Fibroblast of the aortic adventitia (primary cell): ENCODE measurements around the gene NDUFV3. TPM values are rescaled to one million over a fixed set of nuclear protein-coding genes. Genes with fewer than 3 reads are reported as not detected.

ENCODE experiments used
- DNase-seq: peaks from one replicate; pipeline ENCODE4 v3.0.0-alpha.2; 2010; ENCODE audit warnings: low read depth
- H3K4me3 ChIP-seq: 2 replicates; pipeline ENCODE4 v1.5.1; 2011; ENCODE audit warnings: low read depth, mild to moderate bottlenecking, control low read depth, low read length, moderate library complexity
- total RNA-seq: library from RNA; depleted of rRNA; stranded (reverse); fragments of >200 nt; gene quantifications from 2 replicates; pipeline ENCODE4 v1.2.3, GENCODE V29; 2012; ENCODE audit warnings: low replicate concordance
- TF ChIP-seq, protein P1 (sequence below): IDR thresholded peaks from 2 replicates; pipeline ENCODE4 v1.5.1; 2011; ENCODE audit warnings: mild to moderate bottlenecking, low read length, control low read depth, inconsistent platforms; ENCODE audit not compliant: insufficient read depth

NDUFV3 gene
- total RNA-seq, 1 donor: 53.1 TPM

DNA sequence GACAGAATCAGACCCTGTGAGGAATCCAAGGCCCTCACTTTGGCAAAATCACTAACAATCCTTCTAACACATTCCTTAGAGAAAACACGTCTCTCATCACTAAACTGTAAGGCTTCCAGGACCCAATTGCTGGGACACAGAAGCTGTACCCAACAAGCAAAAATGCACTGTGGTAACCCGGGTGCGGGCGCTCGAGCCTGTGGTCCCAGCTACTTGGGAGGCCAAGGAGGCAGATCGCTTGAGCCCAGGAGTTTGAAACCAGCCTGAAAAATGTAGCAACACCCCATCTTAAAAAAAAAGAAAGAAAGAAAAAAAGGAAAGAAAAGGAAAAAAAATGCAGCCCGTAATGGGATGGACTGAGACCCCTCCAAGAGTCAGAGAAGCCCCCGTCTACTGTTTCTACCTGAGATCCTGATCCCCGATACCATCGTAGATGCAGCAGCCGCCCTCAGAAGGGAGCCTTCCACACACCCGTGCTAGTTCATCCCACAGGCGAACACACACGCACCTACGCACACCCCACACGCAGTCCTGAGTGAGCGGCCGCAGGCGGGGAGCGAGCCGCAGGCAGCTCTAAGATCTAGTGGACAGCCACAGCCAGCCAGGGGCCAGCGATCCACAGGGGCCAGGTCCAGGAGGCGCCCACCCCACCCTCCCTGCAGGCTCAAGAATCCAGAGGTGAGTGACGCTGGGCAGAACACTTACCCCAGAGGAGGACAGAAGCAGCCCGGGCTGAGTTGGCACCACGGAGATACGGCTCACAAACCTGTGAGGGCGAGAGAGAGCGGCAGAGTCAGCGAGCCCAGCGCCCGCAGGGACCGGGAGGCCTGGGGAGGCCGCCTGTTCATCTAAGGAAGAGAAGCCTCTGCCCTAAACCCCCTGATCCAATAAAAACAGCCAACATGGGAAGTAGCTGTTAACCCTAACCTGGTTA, 33.9 kb upstream of the NDUFV3 start:
- TF ChIP-seq, protein P1, sequence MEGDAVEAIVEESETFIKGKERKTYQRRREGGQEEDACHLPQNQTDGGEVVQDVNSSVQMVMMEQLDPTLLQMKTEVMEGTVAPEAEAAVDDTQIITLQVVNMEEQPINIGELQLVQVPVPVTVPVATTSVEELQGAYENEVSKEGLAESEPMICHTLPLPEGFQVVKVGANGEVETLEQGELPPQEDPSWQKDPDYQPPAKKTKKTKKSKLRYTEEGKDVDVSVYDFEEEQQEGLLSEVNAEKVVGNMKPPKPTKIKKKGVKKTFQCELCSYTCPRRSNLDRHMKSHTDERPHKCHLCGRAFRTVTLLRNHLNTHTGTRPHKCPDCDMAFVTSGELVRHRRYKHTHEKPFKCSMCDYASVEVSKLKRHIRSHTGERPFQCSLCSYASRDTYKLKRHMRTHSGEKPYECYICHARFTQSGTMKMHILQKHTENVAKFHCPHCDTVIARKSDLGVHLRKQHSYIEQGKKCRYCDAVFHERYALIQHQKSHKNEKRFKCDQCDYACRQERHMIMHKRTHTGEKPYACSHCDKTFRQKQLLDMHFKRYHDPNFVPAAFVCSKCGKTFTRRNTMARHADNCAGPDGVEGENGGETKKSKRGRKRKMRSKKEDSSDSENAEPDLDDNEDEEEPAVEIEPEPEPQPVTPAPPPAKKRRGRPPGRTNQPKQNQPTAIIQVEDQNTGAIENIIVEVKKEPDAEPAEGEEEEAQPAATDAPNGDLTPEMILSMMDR: no peak
- H3K4me3 ChIP-seq: no peak overlapping the region
- no peak for DNase-seq

DNA sequence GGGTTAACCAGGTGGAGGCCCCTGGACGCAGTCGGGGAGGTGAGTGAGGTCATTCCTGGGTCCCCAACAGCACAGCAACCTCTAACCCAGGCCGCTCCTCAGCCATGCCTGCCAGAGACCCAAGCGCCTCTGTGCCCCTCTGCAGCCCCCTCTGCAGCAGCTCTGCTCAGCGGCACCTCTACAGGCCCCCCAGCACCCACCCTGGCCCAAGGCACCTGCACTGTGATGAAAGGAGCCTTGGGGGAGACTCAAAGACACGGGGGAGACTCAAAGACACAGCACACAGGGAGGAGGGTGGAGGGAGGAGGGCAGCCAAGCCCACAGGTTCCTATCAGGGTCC, 33.2 kb upstream of the NDUFV3 start:
- no peak for DNase-seq
- H3K4me3 ChIP-seq: no peak overlapping the region
- TF ChIP-seq, protein P1: no peak

DNA sequence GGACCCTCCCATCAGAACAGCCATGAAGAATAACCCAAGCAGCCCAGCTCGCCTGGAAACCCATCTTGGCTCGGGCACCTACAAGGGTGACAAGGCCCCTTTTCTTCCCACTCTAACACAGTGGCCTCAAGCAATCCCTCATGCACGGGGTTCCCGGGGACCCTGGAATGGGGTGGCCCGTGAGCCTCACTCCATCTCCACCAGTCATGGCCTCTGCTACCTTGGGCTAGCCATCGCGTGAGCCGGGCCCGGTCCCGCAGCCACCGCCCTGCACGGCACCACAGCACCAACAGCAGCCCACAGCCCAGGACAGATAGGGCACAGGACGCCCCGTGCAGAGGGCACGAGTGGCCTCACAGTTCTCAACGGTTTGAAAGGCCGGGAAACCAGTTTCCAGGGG, 32.8 kb upstream of the NDUFV3 start:
- TF ChIP-seq, protein P1: no peak
- DNase-seq: no peak
- no peak overlapping the region for H3K4me3 ChIP-seq

DNA sequence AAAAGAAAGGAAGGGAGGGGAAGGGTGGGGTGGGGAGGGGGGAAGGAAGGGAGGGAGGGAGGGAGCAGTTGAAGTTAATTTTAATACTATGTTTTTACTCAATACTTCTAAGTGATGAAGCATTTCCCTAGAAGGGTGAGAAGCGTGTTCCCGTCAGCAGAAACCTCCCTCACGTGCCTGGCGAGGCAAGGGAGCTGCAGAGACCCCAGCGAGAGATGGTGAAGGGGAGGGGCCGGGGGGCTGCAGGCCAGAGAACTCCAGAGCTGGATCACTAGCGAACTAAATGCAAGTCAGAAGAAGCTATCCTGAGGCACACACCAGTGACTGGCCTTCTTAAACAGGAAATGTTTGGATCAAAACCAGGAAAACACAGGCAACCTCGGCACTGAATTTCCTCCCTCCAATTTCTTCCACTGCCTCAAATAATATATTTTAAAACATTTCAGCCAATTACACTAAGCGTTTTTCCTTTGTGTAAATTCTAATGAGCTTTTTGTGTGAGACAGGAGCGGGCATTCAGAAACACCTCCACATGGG, 31.7 kb upstream of the NDUFV3 start:
- no peak for DNase-seq
- TF ChIP-seq, protein P1: no peak
- no peak overlapping the region for H3K4me3 ChIP-seq

DNA sequence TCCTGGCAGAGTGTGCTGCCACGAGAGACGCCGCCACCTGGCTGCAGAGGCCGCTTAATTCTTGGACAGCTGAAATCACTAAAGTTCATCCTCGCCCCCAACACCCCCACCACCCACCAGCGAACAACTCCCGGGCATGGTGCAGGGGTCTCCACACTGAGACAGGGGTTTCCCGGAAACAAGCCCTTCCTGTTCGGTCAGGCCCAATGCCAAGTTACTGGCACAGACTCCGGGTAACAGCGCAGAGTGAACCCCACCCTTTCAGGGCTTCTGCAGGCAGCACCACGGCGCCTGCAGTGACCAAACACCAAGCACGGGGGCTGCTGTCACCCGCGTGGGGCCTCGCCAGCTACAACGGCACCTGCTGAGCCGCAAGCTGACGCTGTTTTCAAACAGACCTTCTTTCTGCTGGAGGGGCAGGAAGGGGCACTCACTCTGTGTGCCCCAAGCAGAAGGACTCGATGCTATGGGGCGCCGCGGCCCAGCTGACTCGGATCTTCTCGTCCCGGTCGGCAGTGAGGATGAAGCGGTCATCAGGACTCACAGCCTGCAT, 31.2 kb upstream of the NDUFV3 start:
- TF ChIP-seq, protein P1: no peak

DNA sequence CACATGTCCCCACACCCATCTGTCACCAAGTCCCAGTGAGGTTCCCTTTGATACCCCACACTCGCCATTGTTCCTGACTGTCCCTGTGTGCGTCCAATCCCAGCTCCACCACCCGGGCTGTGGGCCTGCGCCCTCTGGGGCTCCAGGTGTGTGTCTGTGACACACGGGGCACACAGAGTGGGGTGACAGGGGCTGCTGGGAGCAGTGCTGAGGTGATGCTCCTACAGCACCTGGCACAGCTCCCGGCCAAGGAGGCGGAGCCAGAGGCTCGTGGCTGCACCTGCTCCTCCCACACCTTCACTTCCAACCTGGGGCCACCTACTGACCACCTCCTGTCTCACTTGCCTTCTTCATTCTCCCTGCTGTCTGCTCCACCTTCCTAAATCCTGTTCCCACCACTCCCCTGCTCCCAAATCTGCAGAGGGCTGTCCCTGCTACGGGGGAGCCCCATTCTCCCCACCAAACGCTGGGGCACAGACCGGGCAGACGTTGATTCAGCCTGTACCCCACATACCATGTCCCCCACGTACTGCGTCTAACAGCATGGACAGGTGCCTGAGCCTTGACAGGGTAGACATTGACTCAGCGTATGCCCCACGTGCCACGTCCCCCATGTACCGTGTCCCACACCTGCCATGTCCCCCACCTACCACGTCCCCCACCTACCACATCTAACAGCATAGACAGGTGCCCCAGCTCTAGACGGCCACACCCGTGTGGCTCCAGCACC, 30.2 kb upstream of the NDUFV3 start:
- TF ChIP-seq, protein P1: no peak
- H3K4me3 ChIP-seq: no peak overlapping the region
- no peak for DNase-seq

More for the DNA sequence above, 31.2 kb upstream of the NDUFV3 start:
- no peak overlapping the region for H3K4me3 ChIP-seq
- DNase-seq: no peak
